Left ventricle myocardium inferior (tissue), 1 donor: ENCODE measurements around the gene ZNF514. TPM values are rescaled to one million over a fixed set of nuclear protein-coding genes. Genes with fewer than 3 reads are reported as not detected.

ENCODE experiments used
- DNase-seq: peaks from one replicate; pipeline ENCODE4 v3.0.0-alpha.2; 2020
- H3K27ac ChIP-seq: fragments of 200-600 bp; replicated peaks from 2 replicates; pipeline ENCODE4 v1.8.0; 2021
- H3K27me3 ChIP-seq: fragments of 200-600 bp; 2 replicates; pipeline ENCODE4 v1.8.0; 2021; ENCODE audit warnings: low read depth
- H3K36me3 ChIP-seq: fragments of 200-600 bp; 2 replicates; pipeline ENCODE4 v1.8.0; 2021
- H3K4me1 ChIP-seq: fragments of 200-600 bp; 2 replicates; pipeline ENCODE4 v1.8.0; 2021
- H3K4me3 ChIP-seq: fragments of 200-600 bp; 2 replicates; pipeline ENCODE4 v1.8.0; 2021; ENCODE audit warnings: mild to moderate bottlenecking, moderate library complexity
- H3K9me3 ChIP-seq: fragments of 200-600 bp; replicated peaks from 2 replicates; pipeline ENCODE4 v1.8.0; 2021
- intact Hi-C: fragments of 100-400 bp; cut with micrococcal nuclease; formaldehyde crosslinking; loops from one replicate; pipeline ENCODE4 v1.11.0; 2022
- total RNA-seq: library from RNA; stranded (reverse); fragmentation: NEBNext Ultra II Directional; extraction: Animal tissue kit (Norgen Biotek cat#: 25700); gene quantifications from one replicate; pipeline ENCODE4 v1.2.1, GENCODE V29; 2021
- TF ChIP-seq, protein P1 (sequence below): fragments of 200-600 bp; IDR thresholded peaks from 2 replicates; pipeline ENCODE4 v1.8.0; 2021; ENCODE audit warnings: antibody characterized with exemption, mild to moderate bottlenecking, borderline replicate concordance
- donor health status: DM: no; HTN: yes; CAD: no; lungs with severe emphysema.

ZNF514 gene
- total RNA-seq, 1 donor from 2014 or later: 15.1 TPM

DNA sequence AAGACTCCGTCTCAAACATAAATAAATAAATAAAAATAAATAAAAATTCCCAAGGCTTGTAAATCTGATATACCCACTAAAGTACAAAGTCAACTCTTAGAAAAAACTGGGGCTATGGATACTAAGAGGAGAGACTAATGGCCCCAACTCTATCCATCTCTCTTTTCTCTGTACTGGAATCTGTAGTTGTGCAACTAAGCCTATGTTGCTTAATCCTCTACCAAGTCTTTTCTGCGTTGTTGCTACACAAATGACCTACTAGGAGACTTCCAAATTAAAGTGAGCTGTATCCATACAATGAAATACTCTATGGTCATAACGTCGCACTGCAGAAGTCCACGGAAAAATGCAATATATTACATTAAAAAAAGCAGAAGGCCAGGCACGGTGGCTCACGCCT, 46.2 kb downstream of the ZNF514 start:
- no peak overlapping the region for H3K27ac ChIP-seq
- intact Hi-C loops: loop anchor here (10.0 kb wide), 1 partner anchor 89 kb away; the partner anchor contains the start of gene MAL
- TF ChIP-seq, protein P1, sequence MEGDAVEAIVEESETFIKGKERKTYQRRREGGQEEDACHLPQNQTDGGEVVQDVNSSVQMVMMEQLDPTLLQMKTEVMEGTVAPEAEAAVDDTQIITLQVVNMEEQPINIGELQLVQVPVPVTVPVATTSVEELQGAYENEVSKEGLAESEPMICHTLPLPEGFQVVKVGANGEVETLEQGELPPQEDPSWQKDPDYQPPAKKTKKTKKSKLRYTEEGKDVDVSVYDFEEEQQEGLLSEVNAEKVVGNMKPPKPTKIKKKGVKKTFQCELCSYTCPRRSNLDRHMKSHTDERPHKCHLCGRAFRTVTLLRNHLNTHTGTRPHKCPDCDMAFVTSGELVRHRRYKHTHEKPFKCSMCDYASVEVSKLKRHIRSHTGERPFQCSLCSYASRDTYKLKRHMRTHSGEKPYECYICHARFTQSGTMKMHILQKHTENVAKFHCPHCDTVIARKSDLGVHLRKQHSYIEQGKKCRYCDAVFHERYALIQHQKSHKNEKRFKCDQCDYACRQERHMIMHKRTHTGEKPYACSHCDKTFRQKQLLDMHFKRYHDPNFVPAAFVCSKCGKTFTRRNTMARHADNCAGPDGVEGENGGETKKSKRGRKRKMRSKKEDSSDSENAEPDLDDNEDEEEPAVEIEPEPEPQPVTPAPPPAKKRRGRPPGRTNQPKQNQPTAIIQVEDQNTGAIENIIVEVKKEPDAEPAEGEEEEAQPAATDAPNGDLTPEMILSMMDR: no peak

DNA sequence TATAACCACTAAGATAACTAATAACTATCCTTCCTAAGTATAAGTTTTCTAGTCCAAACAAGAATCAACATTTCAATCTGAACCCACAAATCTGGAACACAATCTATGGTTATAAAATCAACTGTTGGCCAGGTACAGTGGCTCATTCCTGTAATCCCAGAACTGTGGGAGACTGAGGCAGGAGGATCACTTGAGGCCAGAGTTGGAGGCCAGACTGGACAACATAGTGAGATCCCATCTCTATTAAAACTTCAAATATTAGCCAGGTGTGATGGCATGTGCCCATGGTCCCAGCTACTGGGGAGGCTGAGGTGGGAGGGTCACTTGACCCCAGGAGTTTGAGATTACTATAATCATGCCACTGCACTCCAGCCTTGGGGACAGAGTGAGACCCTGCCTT, 49.3 kb downstream of the ZNF514 start:
- no peak for DNase-seq
- TF ChIP-seq, protein P1: no peak
- H3K27ac ChIP-seq: no peak overlapping the region
- H3K4me3 ChIP-seq: no peak overlapping the region
- intact Hi-C loops: loop anchor here (10.0 kb wide), 1 partner anchor 86 kb away; the partner anchor contains the start of gene MAL
- H3K4me1 ChIP-seq: peaks cover 22% of the 10 kb centered on the region
- no peaks in the 10 kb centered on the region for H3K27me3 ChIP-seq
- H3K36me3 ChIP-seq: peaks cover 90% of the 10 kb centered on the region
- H3K9me3 ChIP-seq: no peaks in the 10 kb centered on the region

More for the DNA sequence above, 46.2 kb downstream of the ZNF514 start:
- peaks cover 77% of the 10 kb centered on the region for H3K36me3 ChIP-seq
- H3K4me3 ChIP-seq: no peak overlapping the region
- H3K9me3 ChIP-seq: no peaks in the 10 kb centered on the region
- DNase-seq: no peak
- no peaks in the 10 kb centered on the region for H3K27me3 ChIP-seq
- peaks cover 31% of the 10 kb centered on the region for H3K4me1 ChIP-seq

DNA sequence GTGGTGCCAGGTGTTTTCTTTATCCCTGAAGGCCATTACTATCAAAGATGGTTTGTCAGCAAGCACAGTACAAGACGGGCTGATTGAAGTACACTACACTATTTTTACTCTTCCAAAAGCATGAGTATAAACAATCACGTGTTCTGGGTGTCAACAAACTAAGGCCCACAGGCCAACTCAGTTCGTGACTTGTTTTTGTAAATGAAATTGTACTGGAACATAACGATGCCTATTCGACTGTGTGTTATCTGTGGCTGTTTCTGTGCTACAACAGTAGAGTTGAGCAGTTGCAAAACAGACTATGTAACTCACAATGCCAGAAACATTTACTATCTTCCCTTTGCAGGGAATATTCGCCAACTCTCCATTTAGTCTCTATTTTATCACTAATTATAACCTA, 50.4 kb downstream of the ZNF514 start:
- DNase-seq: no peak
- Histone ChIP-seq H3K4me3 (no peak overlapping the region), H3K27ac (peak overlapping the region; percentile 21), H3K36me3 (peaks cover 94% of the 10 kb centered on the region), H3K27me3 (no peaks in the 10 kb centered on the region), H3K4me1 (peaks cover 15% of the 10 kb centered on the region), H3K9me3 (no peaks in the 10 kb centered on the region)
- intact Hi-C loops: no loop called here
- TF ChIP-seq, protein P1: no peak

DNA sequence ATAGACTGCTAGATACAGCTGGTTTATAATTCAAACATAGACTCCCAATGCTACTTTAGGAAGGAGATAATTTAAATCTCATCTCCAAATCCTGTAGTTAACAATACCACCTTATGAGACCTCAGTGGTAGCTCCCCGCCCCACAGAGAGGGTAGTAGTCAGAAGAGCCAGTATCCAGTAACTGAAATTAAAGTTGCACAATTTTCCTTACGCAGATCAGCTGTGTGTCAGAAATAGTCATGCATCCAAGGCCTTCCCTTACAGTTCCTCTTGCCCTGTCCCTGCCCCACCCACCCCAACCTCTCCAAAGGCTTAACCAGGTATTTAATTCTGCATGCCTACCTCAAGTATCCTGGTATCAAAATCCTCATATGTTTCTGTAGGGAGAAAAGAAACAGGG, 53.6 kb downstream of the ZNF514 start:
- H3K4me3 ChIP-seq: no peak overlapping the region
- DNase-seq: no peak
- no peaks in the 10 kb centered on the region for H3K9me3 ChIP-seq
- no peaks in the 10 kb centered on the region for H3K27me3 ChIP-seq
- peaks cover 15% of the 10 kb centered on the region for H3K4me1 ChIP-seq
- H3K27ac ChIP-seq: no peak overlapping the region
- H3K36me3 ChIP-seq: peaks cover 97% of the 10 kb centered on the region
- TF ChIP-seq, protein P1: no peak
- intact Hi-C loops: no loop called here

DNA sequence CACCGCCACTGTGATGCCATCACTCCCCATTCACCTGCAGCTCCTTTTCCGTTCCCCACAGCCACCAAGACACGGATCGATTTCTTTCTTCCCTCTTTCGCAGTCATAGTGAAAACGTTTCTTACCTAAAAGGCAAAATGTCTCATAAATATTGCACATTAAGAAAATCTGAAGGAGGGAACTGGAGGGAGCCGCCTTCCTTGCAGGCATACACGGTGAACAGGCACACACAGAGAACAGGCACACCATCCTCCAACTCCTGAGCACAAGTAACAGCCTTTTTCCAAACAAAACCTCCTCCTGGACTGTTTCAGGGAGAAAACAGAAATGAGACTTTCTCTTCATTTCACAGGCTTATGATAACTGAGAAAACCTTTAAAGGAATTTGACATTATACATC, 55.0 kb downstream of the ZNF514 start:
- H3K27ac ChIP-seq: no peak overlapping the region
- H3K27me3 ChIP-seq: no peaks in the 10 kb centered on the region
- peaks cover 100% of the 10 kb centered on the region for H3K36me3 ChIP-seq
- no peak for DNase-seq
- no peak overlapping the region for H3K4me3 ChIP-seq
- intact Hi-C loops: no loop called here
- H3K4me1 ChIP-seq: peaks cover 9% of the 10 kb centered on the region
- H3K9me3 ChIP-seq: no peaks in the 10 kb centered on the region
- TF ChIP-seq, protein P1: no peak
